HCT116 (cell line): Measurements from ENCODE around the gene ARHGAP42.

ENCODE experiments used
- EZH2 ChIP-seq: fragments of 200-600 bp; sonication (generic); IDR thresholded peaks from 2 replicates; pipeline ENCODE4 v1.6.1; 2017; ENCODE audit warnings: antibody characterized with exemption, mixed run types
- EZH2phosphoT487 ChIP-seq: fragments of 200-600 bp; IDR thresholded peaks from 2 replicates; pipeline ENCODE4 v1.6.1; 2018; ENCODE audit warnings: antibody characterized with exemption, borderline replicate concordance
- JUND ChIP-seq: IDR thresholded peaks from 2 replicates; pipeline ENCODE4 v1.6.1; 2012
- POLR2A ChIP-seq: IDR thresholded peaks from 2 replicates; pipeline ENCODE4 v1.7.0; 2011; ENCODE audit warnings: borderline replicate concordance; ENCODE audit not compliant: insufficient read depth, insufficient read length; ENCODE audit errors: extremely low read depth
- POLR2AphosphoS5 ChIP-seq: IDR thresholded peaks from 2 replicates; pipeline ENCODE4 v1.6.1; 2011; ENCODE audit warnings: mild to moderate bottlenecking, low read depth, low read length, moderate library complexity
- RAD21 ChIP-seq: IDR thresholded peaks from 2 replicates; pipeline ENCODE4 v1.6.1; 2012; ENCODE audit warnings: low read depth, mild to moderate bottlenecking
- SIN3A ChIP-seq: IDR thresholded peaks from 2 replicates; pipeline ENCODE4 v1.6.1; 2012; ENCODE audit warnings: low read depth
- TF ChIP-seq, protein P1 (sequence below), 3 experiments: fragments of 200-600 bp in 1 of 3; sonication (generic) in 1 of 3; IDR thresholded peaks in 2 of 3; conservative IDR thresholded peaks in 1 of 3; 2 replicates each; pipeline ENCODE4 v1.5.1; 2012 to 2017; ENCODE audit warnings: low read depth in 2 of 3, low read length in 2 of 3, antibody characterized with exemption in 1 of 3, borderline replicate concordance in 1 of 3, control low read depth in 1 of 3, mild to moderate bottlenecking in 1 of 3, mixed read lengths in 1 of 3, mixed run types in 1 of 3, moderate library complexity in 1 of 3; ENCODE audit not compliant: insufficient read depth in 1 of 3
- TF ChIP-seq, protein P2 (sequence below): IDR thresholded peaks from 2 replicates; pipeline ENCODE4 v1.6.1; 2012; ENCODE audit warnings: low read depth
- TF ChIP-seq, protein P3 (sequence below): IDR thresholded peaks from 2 replicates; pipeline ENCODE4 v1.6.1; 2012

DNA sequence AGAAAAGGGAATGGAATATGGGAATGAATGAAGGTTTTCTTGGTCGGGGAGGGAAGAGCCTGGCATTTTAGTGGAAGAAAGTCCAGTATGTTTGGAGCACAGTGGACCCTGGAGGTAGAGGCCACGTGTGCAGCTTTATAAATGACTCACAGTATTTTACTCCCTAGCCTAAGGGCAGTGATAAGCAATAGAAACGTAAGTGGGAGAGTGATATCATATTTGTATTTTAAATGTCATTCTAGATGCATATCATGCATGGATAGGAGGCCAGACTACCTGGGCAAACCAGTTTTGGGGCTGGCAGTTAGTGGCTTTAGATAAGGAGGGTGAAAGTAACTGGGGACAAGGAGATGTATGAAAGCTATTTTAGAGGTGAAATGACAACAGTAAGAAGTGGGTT, 174.1 kb downstream of the ARHGAP42 start:
- TF ChIP-seq, protein P1, sequence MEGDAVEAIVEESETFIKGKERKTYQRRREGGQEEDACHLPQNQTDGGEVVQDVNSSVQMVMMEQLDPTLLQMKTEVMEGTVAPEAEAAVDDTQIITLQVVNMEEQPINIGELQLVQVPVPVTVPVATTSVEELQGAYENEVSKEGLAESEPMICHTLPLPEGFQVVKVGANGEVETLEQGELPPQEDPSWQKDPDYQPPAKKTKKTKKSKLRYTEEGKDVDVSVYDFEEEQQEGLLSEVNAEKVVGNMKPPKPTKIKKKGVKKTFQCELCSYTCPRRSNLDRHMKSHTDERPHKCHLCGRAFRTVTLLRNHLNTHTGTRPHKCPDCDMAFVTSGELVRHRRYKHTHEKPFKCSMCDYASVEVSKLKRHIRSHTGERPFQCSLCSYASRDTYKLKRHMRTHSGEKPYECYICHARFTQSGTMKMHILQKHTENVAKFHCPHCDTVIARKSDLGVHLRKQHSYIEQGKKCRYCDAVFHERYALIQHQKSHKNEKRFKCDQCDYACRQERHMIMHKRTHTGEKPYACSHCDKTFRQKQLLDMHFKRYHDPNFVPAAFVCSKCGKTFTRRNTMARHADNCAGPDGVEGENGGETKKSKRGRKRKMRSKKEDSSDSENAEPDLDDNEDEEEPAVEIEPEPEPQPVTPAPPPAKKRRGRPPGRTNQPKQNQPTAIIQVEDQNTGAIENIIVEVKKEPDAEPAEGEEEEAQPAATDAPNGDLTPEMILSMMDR (IDR thresholded peaks at IDR 0.05 in 2 of 3, conservative IDR thresholded peaks at IDR 0.05 in 1 of 3; ENCODE audit: borderline replicate concordance in 1 of 3, insufficient read depth in 1 of 3, low read depth in 2 of 3, low read length in 2 of 3), result no peak
- TF ChIP-seq, protein P2, sequence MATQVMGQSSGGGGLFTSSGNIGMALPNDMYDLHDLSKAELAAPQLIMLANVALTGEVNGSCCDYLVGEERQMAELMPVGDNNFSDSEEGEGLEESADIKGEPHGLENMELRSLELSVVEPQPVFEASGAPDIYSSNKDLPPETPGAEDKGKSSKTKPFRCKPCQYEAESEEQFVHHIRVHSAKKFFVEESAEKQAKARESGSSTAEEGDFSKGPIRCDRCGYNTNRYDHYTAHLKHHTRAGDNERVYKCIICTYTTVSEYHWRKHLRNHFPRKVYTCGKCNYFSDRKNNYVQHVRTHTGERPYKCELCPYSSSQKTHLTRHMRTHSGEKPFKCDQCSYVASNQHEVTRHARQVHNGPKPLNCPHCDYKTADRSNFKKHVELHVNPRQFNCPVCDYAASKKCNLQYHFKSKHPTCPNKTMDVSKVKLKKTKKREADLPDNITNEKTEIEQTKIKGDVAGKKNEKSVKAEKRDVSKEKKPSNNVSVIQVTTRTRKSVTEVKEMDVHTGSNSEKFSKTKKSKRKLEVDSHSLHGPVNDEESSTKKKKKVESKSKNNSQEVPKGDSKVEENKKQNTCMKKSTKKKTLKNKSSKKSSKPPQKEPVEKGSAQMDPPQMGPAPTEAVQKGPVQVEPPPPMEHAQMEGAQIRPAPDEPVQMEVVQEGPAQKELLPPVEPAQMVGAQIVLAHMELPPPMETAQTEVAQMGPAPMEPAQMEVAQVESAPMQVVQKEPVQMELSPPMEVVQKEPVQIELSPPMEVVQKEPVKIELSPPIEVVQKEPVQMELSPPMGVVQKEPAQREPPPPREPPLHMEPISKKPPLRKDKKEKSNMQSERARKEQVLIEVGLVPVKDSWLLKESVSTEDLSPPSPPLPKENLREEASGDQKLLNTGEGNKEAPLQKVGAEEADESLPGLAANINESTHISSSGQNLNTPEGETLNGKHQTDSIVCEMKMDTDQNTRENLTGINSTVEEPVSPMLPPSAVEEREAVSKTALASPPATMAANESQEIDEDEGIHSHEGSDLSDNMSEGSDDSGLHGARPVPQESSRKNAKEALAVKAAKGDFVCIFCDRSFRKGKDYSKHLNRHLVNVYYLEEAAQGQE, result no peak
- TF ChIP-seq, protein P3, sequence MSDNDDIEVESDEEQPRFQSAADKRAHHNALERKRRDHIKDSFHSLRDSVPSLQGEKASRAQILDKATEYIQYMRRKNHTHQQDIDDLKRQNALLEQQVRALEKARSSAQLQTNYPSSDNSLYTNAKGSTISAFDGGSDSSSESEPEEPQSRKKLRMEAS, result no peak
- TF ChIP-seq SIN3A, result no peak
- no peak for TF ChIP-seq POLR2A
- TF ChIP-seq JUND, result no peak
- TF ChIP-seq POLR2AphosphoS5, result no peak
- TF ChIP-seq EZH2, result no peak
- no peak for TF ChIP-seq EZH2phosphoT487
- TF ChIP-seq RAD21, result no peak
